Activated gamma-delta T cell treated with anti-CD3 and anti-CD28 coated beads, Interleukin-2, amount 50 U/mL, for 16 hours (primary cell): Measurements from ENCODE around the gene NOC4L.
A peak's percentile ranks its signal among the peaks of the same experiment; 100 is the strongest.
"Not testable (repeated sequence)": the region's sequence is repeated elsewhere in the genome, so short reads cannot be mapped to it uniquely, and the experiment has no call there.

Source experiments
- DNase-seq: peaks from one replicate; pipeline ENCODE4 v3.0.0-alpha.2; 2020; ENCODE audit warnings: low read depth

The NOC4L gene

GRCh38 chr12:132144115-132144809 is at the start of gene NOC4L, which contains the start of gene DDX51:
Gene NOC4L (plus strand): TSS chr12:132144457. CDS start chr12:132144489, 32 bp downstream.
Gene DDX51 (minus strand): TSS chr12:132144319. CDS start chr12:132144296, 23 bp downstream.
- DNase-seq = peak; percentile 94

GRCh38 chr12:132095520-132096409 is 48.5 kb upstream of the NOC4L start:
- no peak for DNase-seq

DNA sequence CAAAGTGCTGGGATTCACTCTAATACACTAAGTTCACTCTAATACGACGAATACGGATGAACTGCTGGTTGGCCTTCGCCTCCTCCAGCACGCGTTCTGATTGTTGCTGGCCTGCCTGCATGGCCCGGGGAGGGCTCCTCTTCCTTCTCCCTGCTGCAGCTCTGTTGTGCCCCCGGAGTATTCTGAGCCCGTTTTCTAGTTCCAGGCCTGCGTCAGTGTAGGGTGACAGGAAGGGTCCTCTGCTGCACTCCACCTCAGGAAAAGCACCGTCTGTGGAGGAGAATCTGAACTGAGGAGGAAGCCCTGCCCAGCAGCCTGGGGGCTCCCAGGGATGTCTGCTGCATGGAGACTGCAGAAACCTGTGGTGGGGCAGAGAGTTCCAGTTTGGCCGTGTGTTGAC is 44.5 kb upstream of the NOC4L start:
- no peak for DNase-seq

GRCh38 chr12:132100306-132101065 is 43.8 kb upstream of the NOC4L start:
- no peak for DNase-seq

DNA sequence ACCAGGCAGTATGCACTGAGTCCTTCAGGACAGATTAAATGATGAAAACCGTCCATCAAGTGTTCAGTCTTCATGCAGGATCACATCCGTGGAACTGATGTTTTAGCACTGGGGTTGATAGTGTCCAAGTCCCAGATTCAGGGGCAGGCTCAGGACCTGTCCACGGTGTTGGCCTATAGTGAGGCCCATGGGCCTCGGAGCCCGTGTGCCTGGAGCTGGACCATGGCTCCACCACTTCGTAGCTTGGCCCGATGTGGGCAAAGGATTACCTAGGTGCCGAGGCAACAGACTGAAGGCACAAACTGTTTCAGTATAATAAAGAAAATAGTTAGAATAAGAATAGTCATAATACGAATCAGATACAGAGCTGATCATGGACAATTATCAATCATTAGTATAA is 42.0 kb upstream of the NOC4L start:
- no peak for DNase-seq

DNA sequence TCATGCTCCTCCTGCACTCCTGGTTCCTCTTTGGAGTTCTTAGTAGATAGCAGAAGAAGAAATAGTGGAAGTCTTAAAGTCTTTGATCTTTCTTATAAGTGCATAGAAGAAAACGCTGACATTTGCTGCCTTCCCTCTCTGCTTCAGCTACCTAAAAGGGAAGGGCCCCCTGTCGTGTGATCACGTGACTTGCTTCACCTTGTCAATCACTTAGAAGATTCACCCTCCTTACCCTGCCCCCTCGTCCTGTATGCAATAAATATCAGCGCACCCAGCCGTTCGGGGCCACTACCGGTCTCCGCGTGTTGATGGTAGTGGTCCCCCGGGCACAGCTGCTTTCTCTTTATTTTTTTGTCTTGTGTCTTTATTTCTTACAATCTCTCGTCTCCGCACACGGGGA is 41.2 kb upstream of the NOC4L start:
- DNase-seq = not testable (repeated sequence)

DNA sequence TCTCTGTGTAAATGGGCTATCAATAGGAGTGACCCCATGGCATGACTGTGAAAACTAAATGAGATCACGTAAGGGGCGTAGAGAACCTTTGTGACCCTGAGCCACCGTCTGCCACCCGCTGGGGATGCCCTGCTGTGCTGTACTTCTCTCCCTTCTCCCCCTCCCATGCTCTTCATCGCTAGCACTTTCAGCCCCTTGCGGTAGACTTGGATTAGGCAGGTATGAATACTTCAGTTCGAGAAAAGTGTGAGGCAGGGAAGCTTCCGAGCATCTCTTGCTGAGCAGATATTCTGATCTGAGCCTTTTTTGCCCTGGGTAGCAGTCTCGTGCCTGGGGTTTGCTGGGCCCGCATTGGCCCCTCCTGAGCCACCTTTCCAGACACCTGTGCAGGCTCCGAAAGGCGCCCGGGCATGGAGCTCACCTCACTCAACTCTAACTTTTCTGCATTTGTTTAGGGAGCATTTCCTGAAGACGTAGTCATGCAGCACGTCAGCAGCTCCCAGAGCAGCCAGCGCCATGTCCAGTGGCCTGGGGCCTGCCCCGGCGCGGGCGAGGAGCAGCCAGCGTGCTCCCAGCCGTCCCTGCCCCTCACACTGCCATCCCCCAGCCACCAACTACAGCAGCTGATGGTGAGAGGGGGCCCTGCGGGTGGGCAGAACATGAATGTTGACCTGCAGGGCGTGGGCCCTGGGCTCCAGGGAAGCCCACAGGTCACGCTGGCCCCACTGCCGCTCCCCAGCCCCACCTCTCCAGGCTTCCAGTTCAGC is 40.5 kb upstream of the NOC4L start:
- no peak for DNase-seq

GRCh38 chr12:132105467-132105866 is 38.8 kb upstream of the NOC4L start:
- no peak for DNase-seq

GRCh38 chr12:132106921-132107320 is 37.3 kb upstream of the NOC4L start:
- no peak for DNase-seq

DNA sequence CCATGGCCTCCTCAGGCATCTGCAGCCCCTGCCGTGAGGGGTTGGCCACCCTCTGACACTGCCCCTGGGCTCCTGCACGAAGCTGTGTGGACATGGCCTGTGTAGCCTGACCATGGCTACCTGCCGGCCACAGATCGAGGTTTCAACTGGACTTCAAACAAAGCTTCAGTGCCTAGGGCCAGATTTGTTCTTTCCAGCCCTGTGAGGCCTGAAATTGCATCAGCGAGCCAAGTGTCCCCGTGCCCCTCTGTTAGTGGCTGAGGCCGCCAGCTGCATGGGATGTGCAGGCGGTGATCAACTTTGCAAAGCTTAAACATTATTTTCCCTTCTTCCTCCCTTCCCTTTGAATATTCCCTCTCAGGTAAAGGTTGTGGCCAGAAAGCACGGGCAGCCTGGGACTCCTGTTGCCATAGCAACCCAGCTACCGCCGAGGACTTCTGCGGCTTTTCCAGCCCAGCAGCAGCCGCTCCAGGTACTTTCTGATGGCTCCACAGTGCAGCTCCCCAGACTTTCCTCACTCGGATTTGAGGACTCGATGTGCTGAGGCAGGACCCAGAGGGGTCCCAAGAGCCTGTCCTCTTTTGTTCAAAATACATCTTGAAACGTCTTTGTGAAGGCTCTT is 35.9 kb upstream of the NOC4L start:
- DNase-seq = no peak

- no peak for DNase-seq
These were observed 34.5 kb upstream of the NOC4L start for GRCh38 chr12:132109741-132110140.

- DNase-seq = no peak
These were observed 33.6 kb upstream of the NOC4L start for GRCh38 chr12:132110677-132111076.

GRCh38 chr12:132111654-132112304 is 32.5 kb upstream of the NOC4L start:
- DNase-seq = no peak

DNA sequence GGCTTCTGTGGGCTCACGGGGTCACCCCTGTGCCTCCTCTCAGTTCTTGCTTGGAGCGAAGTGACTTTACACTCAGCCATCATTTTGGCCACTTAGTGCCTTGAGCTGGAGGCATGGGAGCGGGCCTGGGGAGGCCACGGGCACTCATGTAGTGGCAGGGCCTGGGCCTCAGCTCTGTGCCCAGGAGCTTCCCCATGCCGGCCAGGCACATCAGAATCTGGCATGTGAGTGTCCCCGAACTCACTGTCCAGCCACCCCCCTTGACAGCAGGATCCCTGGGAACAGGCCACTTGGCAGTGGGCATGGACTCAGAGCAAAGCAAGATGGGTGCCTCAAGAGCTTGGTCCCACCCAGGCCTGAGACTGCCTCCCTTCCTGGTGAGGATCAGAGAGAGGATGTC is 29.6 kb upstream of the NOC4L start:
- no peak for DNase-seq

DNA sequence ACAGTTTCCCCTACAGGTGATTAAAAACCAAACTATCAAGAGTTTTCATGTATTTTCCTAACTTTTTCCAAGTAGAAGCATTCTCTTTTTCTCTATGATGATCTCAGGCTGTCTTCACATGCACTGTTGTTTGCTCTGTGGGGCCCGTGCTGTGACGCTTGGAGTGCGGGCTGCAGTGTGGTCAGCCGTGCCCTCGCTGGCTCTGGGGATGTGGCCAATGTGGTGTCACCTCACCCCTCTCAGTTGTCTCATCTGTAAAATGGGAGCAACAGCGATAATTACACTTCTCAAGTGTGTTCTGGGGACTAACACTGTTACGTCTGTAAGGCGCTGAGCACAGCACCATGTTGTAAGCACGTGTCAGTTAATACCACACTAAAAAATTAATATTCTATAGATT is 28.8 kb upstream of the NOC4L start:
- no peak for DNase-seq

GRCh38 chr12:132116709-132117557 is 27.3 kb upstream of the NOC4L start:
- no peak for DNase-seq

DNA sequence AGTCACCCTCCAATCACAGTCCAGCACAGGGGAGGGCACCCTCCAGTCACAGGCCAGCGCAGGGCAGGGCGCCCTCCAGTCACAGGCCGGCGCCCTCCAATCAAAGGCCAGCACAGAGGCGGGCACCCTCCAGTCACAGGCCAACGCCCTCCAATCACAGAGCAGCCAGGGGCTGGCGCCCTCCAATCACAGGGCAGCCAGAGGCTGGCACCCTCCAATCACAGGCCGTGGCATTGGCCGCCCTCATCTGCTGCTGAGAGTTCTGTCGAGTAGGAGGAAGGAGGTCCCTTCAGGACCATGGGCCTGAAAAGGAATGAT is 26.7 kb upstream of the NOC4L start:
- no peak for DNase-seq

GRCh38 chr12:132118876-132119275 is 25.4 kb upstream of the NOC4L start:
- no peak for DNase-seq

DNA sequence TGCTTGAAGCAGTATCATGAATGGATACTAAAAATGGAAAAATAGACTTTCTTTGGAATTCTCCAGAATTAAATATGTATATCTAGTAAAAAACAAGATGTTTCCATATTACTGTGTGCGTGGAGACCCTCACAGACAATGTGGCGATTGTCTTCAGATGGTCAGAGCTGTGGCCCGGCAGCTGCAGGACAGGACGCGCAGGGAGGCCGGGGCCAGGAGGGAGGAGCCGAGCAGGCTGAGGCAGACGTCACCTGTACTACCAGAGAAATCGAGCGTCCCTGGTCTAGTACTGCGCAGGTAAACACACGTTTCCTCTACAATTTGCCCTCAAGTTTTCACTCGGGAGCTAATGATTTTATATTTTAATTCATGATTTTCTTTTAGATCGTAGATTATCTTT is 23.0 kb upstream of the NOC4L start:
- no peak for DNase-seq
